H1 (cell line): ENCODE measurements around the gene POU2F2. TPM values are rescaled to one million over a fixed set of nuclear protein-coding genes. Genes with fewer than 3 reads are reported as not detected.

Experiments used
- CTCF ChIA-PET: fragments of 300-600 bp; sonication (Branson Sonifier 250); formaldehyde crosslinking; loops from one replicate; lab custom pipeline; 2021; ENCODE audit not compliant: partially characterized antibody; lab: Charles Lee
- POLR2A ChIA-PET: fragments of 300-600 bp; sonication (Branson Sonifier 250); formaldehyde crosslinking; loops from one replicate; lab custom pipeline; 2021; ENCODE audit warnings: inconsistent platforms; ENCODE audit not compliant: partially characterized antibody; lab: Charles Lee
- DNase-seq, 2 experiments: peaks; one replicate each; pipeline versions ENCODE4 v3.0.0 to v3.0.0-alpha.2; 2010 to 2022; ENCODE audit warnings: low spot score in 2 of 2, low read depth in 1 of 2, mixed read lengths in 1 of 2
- FAIRE-seq: peaks from 2 replicates; lab custom pipeline; 2011; peaks lifted over from hg19 to GRCh38; lab: Jason Lieb, UNC
- H2AFZ ChIP-seq: 2 replicates; pipeline ENCODE4 v1.8.1; 2012; ENCODE audit warnings: low read length, inconsistent platforms
- H2AK5ac ChIP-seq: 2 replicates; pipeline ENCODE4 v1.6.1; 2013; ENCODE audit warnings: low read depth, low read length
- H2BK120ac ChIP-seq: replicated peaks from 2 replicates; pipeline ENCODE3; 2013; ENCODE audit warnings: low read depth, low read length, inconsistent platforms
- H2BK12ac ChIP-seq: 2 replicates; pipeline ENCODE4 v1.6.1; 2013; ENCODE audit warnings: low read depth, low read length
- H2BK15ac ChIP-seq: 2 replicates; pipeline ENCODE4 v1.6.1; 2013; ENCODE audit warnings: low read length
- H2BK20ac ChIP-seq: 2 replicates; pipeline ENCODE4 v1.6.1; 2013; ENCODE audit warnings: low read length
- H2BK5ac ChIP-seq: 2 replicates; pipeline ENCODE4 v1.6.1; 2013; ENCODE audit warnings: low read depth, low read length
- H3K14ac ChIP-seq: 2 replicates; pipeline ENCODE4 v1.6.1; 2013; ENCODE audit warnings: inconsistent platforms; ENCODE audit not compliant: insufficient read length
- H3K18ac ChIP-seq: 2 replicates; pipeline ENCODE4 v1.6.1; 2013; ENCODE audit warnings: low read length; ENCODE audit errors: extremely low read depth
- H3K23ac ChIP-seq: 2 replicates; pipeline ENCODE4 v1.6.1; 2013; ENCODE audit warnings: inconsistent platforms; ENCODE audit not compliant: insufficient read length
- H3K23me2 ChIP-seq: 2 replicates; pipeline ENCODE4 v1.6.1; 2013; ENCODE audit warnings: low read depth, low read length
- H3K27ac ChIP-seq: 2 replicates; pipeline ENCODE4 v1.6.1; 2011; ENCODE audit warnings: low read depth, low read length, inconsistent platforms
- H3K27me3 ChIP-seq, 4 experiments: replicated peaks in 1 of 4; 1 replicate in 1 of 4; 2 replicates in 3 of 4; pipeline versions ENCODE4 v1.6.1 to v1.8.1; 2011 to 2013; ENCODE audit warnings: low read length in 3 of 4, mild to moderate bottlenecking in 3 of 4, inconsistent platforms in 2 of 4, mixed read lengths in 2 of 4, moderate library complexity in 1 of 4; ENCODE audit not compliant: control insufficient read depth in 3 of 4, insufficient read depth in 3 of 4; ENCODE audit errors: extremely low read depth in 1 of 4
- H3K36me3 ChIP-seq, 4 experiments: 2 replicates each; pipeline versions ENCODE4 v1.6.1 to v1.8.1; 2011 to 2013; ENCODE audit warnings: mild to moderate bottlenecking in 4 of 4, low read length in 3 of 4, moderate library complexity in 2 of 4, control low read depth in 1 of 4, inconsistent platforms in 1 of 4; ENCODE audit not compliant: insufficient read depth in 4 of 4, control insufficient read depth in 2 of 4
- H3K4ac ChIP-seq: replicated peaks from 2 replicates; pipeline ENCODE3; 2013; ENCODE audit warnings: low read length, low read depth, mixed read lengths, inconsistent platforms; ENCODE audit not compliant: insufficient read length
- H3K4me1 ChIP-seq, 4 experiments: replicated peaks in 1 of 4; 1 replicate in 1 of 4; 2 replicates in 3 of 4; pipeline versions ENCODE4 v1.6.1 to v1.8.1; 2011 to 2013; ENCODE audit warnings: low read length in 3 of 4, inconsistent platforms in 2 of 4, mixed read lengths in 1 of 4; ENCODE audit not compliant: insufficient read depth in 4 of 4, control insufficient read depth in 3 of 4
- H3K4me2 ChIP-seq, 2 experiments: 2 replicates each; pipeline versions ENCODE4 v1.6.1 to v1.8.1; 2011 to 2013; ENCODE audit warnings: low read depth in 2 of 2, low read length in 2 of 2, control low read depth in 1 of 2, inconsistent platforms in 1 of 2, mild to moderate bottlenecking in 1 of 2; ENCODE audit not compliant: insufficient read depth in 1 of 2
- H3K4me3 ChIP-seq, 4 experiments: fragments of 200-600, 300-600 bp in 1 of 4; sonication (generic), shearing (Covaris generic), sonication (Bioruptor Twin) in 1 of 4; 2 replicates each; pipeline versions ENCODE4 v1.5.1 to v1.8.1; 2011 to 2016; ENCODE audit warnings: low read length in 4 of 4, low read depth in 3 of 4, control low read depth in 2 of 4, inconsistent platforms in 2 of 4, mild to moderate bottlenecking in 2 of 4, mixed read lengths in 1 of 4, moderate library complexity in 1 of 4; ENCODE audit not compliant: insufficient read depth in 2 of 4; ENCODE audit errors: extremely low read depth in 1 of 4
- H3K56ac ChIP-seq: replicated peaks from 2 replicates; pipeline ENCODE3; 2013; ENCODE audit warnings: low read depth, mild to moderate bottlenecking, mixed read lengths, low read length, inconsistent platforms; ENCODE audit not compliant: insufficient read length
- H3K79me1 ChIP-seq: 2 replicates; pipeline ENCODE4 v1.6.1; 2013; ENCODE audit warnings: low read depth, low read length, control low read depth
- H3K79me2 ChIP-seq, 2 experiments: 2 replicates each; pipeline versions ENCODE4 v1.6.1 to v1.8.1; 2012 to 2013; ENCODE audit warnings: low read length in 2 of 2, mild to moderate bottlenecking in 2 of 2, inconsistent platforms in 1 of 2; ENCODE audit not compliant: insufficient read depth in 2 of 2, control insufficient read depth in 1 of 2
- H3K9ac ChIP-seq, 4 experiments: replicated peaks in 1 of 4; 1 replicate in 1 of 4; 2 replicates in 3 of 4; pipeline versions ENCODE4 v1.6.1 to v1.8.1; 2011 to 2013; ENCODE audit warnings: low read depth in 3 of 4, low read length in 3 of 4, control low read depth in 2 of 4, mild to moderate bottlenecking in 2 of 4, moderate library complexity in 2 of 4, inconsistent platforms in 1 of 4; ENCODE audit errors: extremely low read depth in 1 of 4
- H3K9me3 ChIP-seq, 2 experiments: 2 replicates each; pipeline versions ENCODE4 v1.6.1 to v1.8.1; 2012 to 2013; ENCODE audit warnings: mild to moderate bottlenecking in 2 of 2, moderate library complexity in 2 of 2, control low read depth in 1 of 2, inconsistent platforms in 1 of 2, low read depth in 1 of 2, low read length in 1 of 2, mixed read lengths in 1 of 2; ENCODE audit not compliant: insufficient read depth in 2 of 2
- H4K20me1 ChIP-seq, 2 experiments: replicated peaks in 1 of 2; 2 replicates each; pipeline versions ENCODE3 to v1.8.1; 2011 to 2013; ENCODE audit warnings: inconsistent platforms in 2 of 2, low read length in 2 of 2, mild to moderate bottlenecking in 1 of 2; ENCODE audit not compliant: insufficient read depth in 2 of 2, control insufficient read depth in 1 of 2
- H4K5ac ChIP-seq: 2 replicates; pipeline ENCODE4 v1.6.1; 2013; ENCODE audit warnings: low read length, low read depth, mixed read lengths, inconsistent platforms; ENCODE audit not compliant: insufficient read length
- H4K8ac ChIP-seq: 2 replicates; pipeline ENCODE4 v1.8.0; 2013; ENCODE audit warnings: mild to moderate bottlenecking, moderate library complexity, low read length, inconsistent platforms; ENCODE audit not compliant: insufficient read depth; ENCODE audit errors: extremely low read depth
- H4K91ac ChIP-seq: replicated peaks from 2 replicates; pipeline ENCODE3; 2013; ENCODE audit warnings: low read length, mixed read lengths, inconsistent platforms; ENCODE audit not compliant: insufficient read length
- BACH1 ChIP-seq: IDR thresholded peaks from 2 replicates; pipeline ENCODE4 v1.6.1; 2012; ENCODE audit warnings: low read length, improper control_type of control experiment
- FOSL1 ChIP-seq: IDR thresholded peaks from 2 replicates; pipeline ENCODE4 v1.6.1; 2011; ENCODE audit warnings: mild to moderate bottlenecking, low read depth, low read length, moderate library complexity; ENCODE audit not compliant: insufficient read depth
- JUN ChIP-seq: IDR thresholded peaks from 2 replicates; pipeline ENCODE4 v1.6.1; 2011; ENCODE audit warnings: low read depth, mild to moderate bottlenecking, improper control_type of control experiment, low read length
- KDM1A ChIP-seq: fragments of 200-600, 300-600 bp; sonication (generic); IDR thresholded peaks from 2 replicates; pipeline ENCODE4 v1.7.1; 2016; ENCODE audit warnings: mild to moderate bottlenecking, low read length, borderline replicate concordance
- KDM4A ChIP-seq: IDR thresholded peaks from one replicate; pipeline ENCODE4 v1.7.1; 2012; ENCODE audit warnings: low read depth, mild to moderate bottlenecking, moderate library complexity, low read length, inconsistent platforms; ENCODE audit not compliant: severe bottlenecking
- NANOG ChIP-seq: IDR thresholded peaks from 2 replicates; pipeline ENCODE4 v1.6.1; 2011; ENCODE audit warnings: low read length, low read depth, mild to moderate bottlenecking, inconsistent platforms; ENCODE audit not compliant: insufficient read depth, poor library complexity, severe bottlenecking
- NRF1 ChIP-seq: IDR thresholded peaks from 2 replicates; pipeline ENCODE4 v1.6.1; 2011; ENCODE audit warnings: mild to moderate bottlenecking, low read depth, low read length, improper control_type of control experiment
- SIN3A ChIP-seq, 2 experiments: IDR thresholded peaks in 1 of 2; conservative IDR thresholded peaks in 1 of 2; 2 replicates each; pipeline ENCODE4 v1.6.1; 2011 to 2012; ENCODE audit warnings: low read length in 2 of 2, improper control_type of control experiment in 1 of 2, low read depth in 1 of 2, mild to moderate bottlenecking in 1 of 2
- SIRT6 ChIP-seq: IDR thresholded peaks from one replicate; pipeline ENCODE4 v1.7.1; 2012; ENCODE audit warnings: low read length, inconsistent platforms
- SP4 ChIP-seq: IDR thresholded peaks from 2 replicates; pipeline ENCODE4 v1.6.1; 2012; ENCODE audit warnings: low read length, inconsistent platforms
- TCF12 ChIP-seq: IDR thresholded peaks from 2 replicates; pipeline ENCODE4 v1.6.1; 2011; ENCODE audit warnings: low read depth, mild to moderate bottlenecking, low read length
- WGBS, 2 experiments: shearing (Covaris generic) in 1 of 2; methylation state at CpG; one replicate each; pipeline versions ENCODE4 v1.1.6 to v1.1.7; 2013 to 2015; ENCODE audit warnings: low lambda C conversion rate in 2 of 2, mixed read lengths in 2 of 2, inconsistent platforms in 1 of 2, low coverage in 1 of 2, missing lambda C conversion rate in 1 of 2; ENCODE audit not compliant: insufficient replicate concordance in 2 of 2, insufficient coverage in 1 of 2, insufficient read length in 1 of 2; ENCODE audit errors: extremely low coverage in 1 of 2, missing lambda C conversion rate in 1 of 2; 5-methylcytosine and 5-hydroxymethylcytosine counted together
- polyA plus RNA-seq, 7 experiments: library from polyadenylated mRNA; depleted of rRNA in 3 of 7; stranded (reverse) in 5 of 7; unstranded in 2 of 7; fragments of >200 nt in 5 of 7; fragments of 200-250 nt in 2 of 7; gene quantifications; 1 replicate in 5 of 7; 2 replicates in 1 of 7; 4 replicates in 1 of 7; pipeline versions ENCODE4 v1.2.1 to v1.2.3, GENCODE V29; 2011 to 2013; ENCODE audit warnings: missing spikeins in 2 of 7, mixed read lengths in 2 of 7
- total RNA-seq: library from RNA; stranded (reverse); fragmentation: NEBNext Ultra II Directional; extraction: Animal tissue kit (Norgen Biotek cat#: 25700); gene quantifications from 2 replicates; pipeline ENCODE4 v1.2.1, GENCODE V29; 2021
- TF ChIP-seq, protein P1 (sequence below): IDR thresholded peaks from 2 replicates; pipeline ENCODE4 v1.6.1; 2012; ENCODE audit warnings: inconsistent platforms

Gene POU2F2
- total and polyA plus RNA-seq, 2 of the 8 experiments (the other 6 are each of a cell fraction or from before 2014, with no cell fraction given): 5.0 to 6.1 TPM

DNA sequence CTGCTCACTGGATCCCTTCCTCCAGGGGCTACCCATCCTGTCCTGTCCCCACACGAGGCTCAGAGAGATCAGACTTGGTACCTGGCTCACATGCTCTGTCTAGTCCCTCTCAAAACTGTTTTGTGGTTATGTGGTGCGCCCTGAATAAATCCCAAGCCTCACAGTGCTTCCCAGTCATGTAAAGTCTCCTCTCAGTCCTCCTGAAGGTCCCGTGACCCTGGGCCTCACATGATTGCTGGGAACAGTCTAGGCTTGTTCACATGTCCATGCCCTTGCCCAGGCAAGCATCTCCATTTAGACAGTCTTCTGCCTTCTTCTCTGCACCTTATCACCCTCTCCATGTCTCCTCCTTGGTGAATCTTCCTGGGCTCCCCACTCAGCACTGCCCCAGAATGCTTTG is 36.0 kb upstream of the POU2F2 start:
- H3K4me3 ChIP-seq: no peak overlapping the region
- no peak overlapping the region for H3K27ac ChIP-seq
- no peak overlapping the region for H3K14ac ChIP-seq
- H3K9ac ChIP-seq: no peak overlapping the region
- H4K91ac ChIP-seq: no peak overlapping the region
- no peak overlapping the region for H2BK20ac ChIP-seq
- H3K4me1 ChIP-seq: no peaks in the 10 kb centered on the region
- no peak for DNase-seq
- POLR2A ChIA-PET: interaction anchor here (1.5 kb wide), 1 partner anchor 8 kb away, joined by 4 read pairs; no protein-coding TSS in a partner anchor
- H2AFZ ChIP-seq: no peak overlapping the region
- no peaks in the 10 kb centered on the region for H3K79me2 ChIP-seq
- no peak overlapping the region for H3K18ac ChIP-seq
- H3K9me3 ChIP-seq: no peaks in the 10 kb centered on the region
- H3K4ac ChIP-seq: no peak overlapping the region
- no peak overlapping the region for H4K8ac ChIP-seq
- no peaks in the 10 kb centered on the region for H4K20me1 ChIP-seq
- peaks cover 3% of the 10 kb centered on the region; the same call in 1 of the 2 replicates for H3K23me2 ChIP-seq
- no peak overlapping the region for H2BK5ac ChIP-seq
- H2BK120ac ChIP-seq: no peak overlapping the region
- no peak overlapping the region for H2BK12ac ChIP-seq
- CTCF ChIA-PET: interaction anchor here (0.8 to 1.5 kb wide), 4 partner anchors 8 to 16 kb away, joined by 3 to 6 read pairs (median 4); no protein-coding TSS in a partner anchor
- FAIRE-seq: no peak
- H4K5ac ChIP-seq: no peak overlapping the region
- no peak overlapping the region for H2BK15ac ChIP-seq
- peaks cover 0 to 3% (median 0%) of the 10 kb centered on the region in 4 experiments; a peak in 2 of 7 replicates for H3K27me3 ChIP-seq
- no peak overlapping the region for H3K23ac ChIP-seq
- H3K56ac ChIP-seq: no peak overlapping the region
- TF ChIP-seq TCF12 (no peak), NRF1 (no peak), SIN3A (conservative IDR thresholded peaks at IDR 0.05 in 1 of 2, IDR thresholded peaks at IDR 0.05 in 1 of 2; ENCODE audit: low read depth in 1 of 2, low read length in 2 of 2) (no peak), JUN (no peak), KDM1A (no peak), SP4 (no peak), FOSL1 (no peak), SIRT6 (no peak), NANOG (no peak), BACH1 (no peak), KDM4A (no peak)
- TF ChIP-seq, protein P1, sequence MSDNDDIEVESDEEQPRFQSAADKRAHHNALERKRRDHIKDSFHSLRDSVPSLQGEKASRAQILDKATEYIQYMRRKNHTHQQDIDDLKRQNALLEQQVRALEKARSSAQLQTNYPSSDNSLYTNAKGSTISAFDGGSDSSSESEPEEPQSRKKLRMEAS: no peak
- 83% methylated on average over 3 of the region's 3 CpGs; no CpG with 5 or more reads in 1 of the 2 experiments for WGBS, 2 experiments
- no peak overlapping the region for H3K4me2 ChIP-seq
- H3K36me3 ChIP-seq: no peaks in the 10 kb centered on the region
- H2AK5ac ChIP-seq: no peak overlapping the region
- no peaks in the 10 kb centered on the region for H3K79me1 ChIP-seq
